Cardiac fibroblast (primary cell): ENCODE data around the gene SUV39H1.

ENCODE experiments used
- DNase-seq, 2 donors: peaks; one replicate each; pipeline versions ENCODE4 v3.0.0 to v3.0.0-alpha.2; 2010; ENCODE audit warnings: low read depth in 2 of 2
- H3K4me3 ChIP-seq, 2 donors: replicated peaks in 1 of 2; 1 replicate in 1 of 2; 2 replicates in 1 of 2; pipeline ENCODE4 v1.5.1; 2011; ENCODE audit warnings: low read depth in 2 of 2, low read length in 2 of 2, mild to moderate bottlenecking in 2 of 2, moderate library complexity in 1 of 2
- TF ChIP-seq, protein P1 (sequence below): IDR thresholded peaks from one replicate; pipeline ENCODE4 v1.5.1; 2011; ENCODE audit warnings: low read depth, mild to moderate bottlenecking, low read length, inconsistent platforms

Gene SUV39H1

GRCh38 chrX:48747415-48748016 lies 51.0 kb downstream of the SUV39H1 start:
- no peak for DNase-seq
- H3K4me3 ChIP-seq, result no peak overlapping the region
- TF ChIP-seq, protein P1, sequence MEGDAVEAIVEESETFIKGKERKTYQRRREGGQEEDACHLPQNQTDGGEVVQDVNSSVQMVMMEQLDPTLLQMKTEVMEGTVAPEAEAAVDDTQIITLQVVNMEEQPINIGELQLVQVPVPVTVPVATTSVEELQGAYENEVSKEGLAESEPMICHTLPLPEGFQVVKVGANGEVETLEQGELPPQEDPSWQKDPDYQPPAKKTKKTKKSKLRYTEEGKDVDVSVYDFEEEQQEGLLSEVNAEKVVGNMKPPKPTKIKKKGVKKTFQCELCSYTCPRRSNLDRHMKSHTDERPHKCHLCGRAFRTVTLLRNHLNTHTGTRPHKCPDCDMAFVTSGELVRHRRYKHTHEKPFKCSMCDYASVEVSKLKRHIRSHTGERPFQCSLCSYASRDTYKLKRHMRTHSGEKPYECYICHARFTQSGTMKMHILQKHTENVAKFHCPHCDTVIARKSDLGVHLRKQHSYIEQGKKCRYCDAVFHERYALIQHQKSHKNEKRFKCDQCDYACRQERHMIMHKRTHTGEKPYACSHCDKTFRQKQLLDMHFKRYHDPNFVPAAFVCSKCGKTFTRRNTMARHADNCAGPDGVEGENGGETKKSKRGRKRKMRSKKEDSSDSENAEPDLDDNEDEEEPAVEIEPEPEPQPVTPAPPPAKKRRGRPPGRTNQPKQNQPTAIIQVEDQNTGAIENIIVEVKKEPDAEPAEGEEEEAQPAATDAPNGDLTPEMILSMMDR, result no peak

GRCh38 chrX:48749182-48749581 lies 52.6 kb downstream of the SUV39H1 start:
- TF ChIP-seq, protein P1, result no peak
- no peak overlapping the region for H3K4me3 ChIP-seq
- DNase-seq, result no peak

DNA sequence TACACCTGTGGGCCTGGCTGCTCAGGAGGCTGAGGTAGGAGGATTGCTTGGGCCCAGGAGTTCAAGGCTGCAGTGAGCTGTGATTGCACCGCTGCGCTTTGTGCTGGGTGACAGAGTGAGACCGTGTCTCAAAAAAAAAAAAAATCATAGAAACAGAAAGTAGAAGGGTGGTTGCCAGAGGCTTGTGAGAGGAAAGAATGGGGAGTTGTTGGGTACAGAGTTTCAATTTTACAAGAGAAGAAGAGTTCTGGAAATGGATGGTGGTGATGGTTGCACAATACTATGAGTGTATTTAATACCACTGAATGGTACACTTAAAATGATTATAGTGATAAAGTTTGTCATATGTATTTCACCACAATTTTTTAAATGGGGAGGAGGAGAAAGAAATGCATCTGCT lies 54.8 kb downstream of the SUV39H1 start:
- TF ChIP-seq, protein P1, result no peak
- DNase-seq, result no peak
- H3K4me3 ChIP-seq, result no peak overlapping the region

- TF ChIP-seq, protein P1, result no peak
- no peak overlapping the region for H3K4me3 ChIP-seq
- DNase-seq, result no peak
Observed at GRCh38 chrX:48752498-48752897, 56.0 kb downstream of the SUV39H1 start.

- TF ChIP-seq, protein P1, result no peak
- DNase-seq, result no peak
- H3K4me3 ChIP-seq, result no peak overlapping the region
Observed at GRCh38 chrX:48753708-48754228, 57.2 kb downstream of the SUV39H1 start.

GRCh38 chrX:48754238-48754637 lies 57.7 kb downstream of the SUV39H1 start:
- no peak overlapping the region for H3K4me3 ChIP-seq
- TF ChIP-seq, protein P1, result no peak
- DNase-seq, result no peak
